ENCODE measurements around the gene WWOX.

WWOX gene

DNA sequence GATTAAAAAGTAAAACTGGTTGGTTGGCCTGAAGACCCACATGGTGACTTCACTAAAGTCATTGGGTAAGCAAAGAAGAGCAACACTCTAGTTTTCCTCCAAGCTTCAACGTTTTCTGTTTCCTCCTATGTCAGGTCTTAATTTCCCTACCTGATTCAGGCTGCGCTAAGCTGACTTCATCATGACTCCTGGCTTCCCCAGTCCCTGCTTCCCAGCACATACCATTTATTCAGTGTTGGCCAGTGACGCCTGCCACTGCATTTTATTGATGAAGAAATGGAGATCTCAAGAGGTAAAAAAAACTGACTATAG is 645.3 kb downstream of the WWOX start:
- H3K4me3 ChIP-seq (replicated peaks in 1 of 2; ENCODE audit: low read depth in 2 of 2, low read length in 2 of 2) = no peak overlapping the region
- DNase-seq (ENCODE audit: low read depth in 2 of 2) = no peak
- TF ChIP-seq CTCF (IDR thresholded peaks at IDR 0.05; ENCODE audit: low read depth, low read length) = no peak

DNA sequence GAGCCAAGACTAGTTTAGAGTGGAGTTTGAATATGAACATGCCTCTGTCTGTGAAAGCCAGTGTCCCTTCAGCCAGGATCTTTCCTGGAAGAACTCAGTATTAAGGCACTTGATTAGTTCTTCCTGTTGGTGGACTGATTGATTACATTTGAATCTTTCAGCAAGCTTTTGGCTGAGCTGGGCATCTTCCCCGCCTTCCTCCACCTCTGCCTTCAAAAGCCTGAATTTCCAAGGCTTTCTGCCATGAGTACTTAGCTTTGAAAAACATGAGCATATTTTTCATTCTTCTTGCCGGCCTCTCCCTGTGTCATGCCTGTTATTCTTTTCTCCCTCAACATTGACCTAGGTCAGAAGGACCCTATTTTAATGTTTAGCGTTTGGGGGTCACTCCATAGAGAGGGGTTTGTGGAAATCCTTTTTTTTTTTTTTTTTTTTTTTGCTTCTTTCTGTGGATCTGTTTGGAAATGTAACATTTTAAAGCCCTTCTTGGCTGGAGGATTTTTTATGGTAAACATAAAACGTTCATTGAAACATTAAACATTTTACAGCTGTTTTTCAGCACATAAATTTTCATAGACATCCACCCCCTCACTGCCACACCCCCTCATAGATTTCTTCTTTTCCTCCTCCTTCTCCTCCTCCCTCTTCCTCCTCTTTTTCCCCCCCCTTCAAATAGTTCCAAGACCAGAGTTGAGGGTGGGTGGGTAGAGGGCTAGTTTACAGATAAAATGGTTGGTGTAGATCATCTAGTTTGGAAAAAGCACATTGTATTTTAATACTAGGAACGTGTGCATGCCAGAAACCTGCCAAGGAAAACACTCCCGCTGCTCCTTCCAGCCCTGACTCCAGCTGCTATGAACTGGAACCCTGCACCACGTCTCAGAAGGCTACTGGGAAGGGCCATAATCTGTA is 645.9 kb downstream of the WWOX start:
- DNase-seq (ENCODE audit: low read depth in 2 of 2) = no peak
- H3K4me3 ChIP-seq (replicated peaks in 1 of 2; ENCODE audit: low read depth in 2 of 2, low read length in 2 of 2) = no peak overlapping the region
- no peak for TF ChIP-seq CTCF (IDR thresholded peaks at IDR 0.05; ENCODE audit: low read depth, low read length)

DNA sequence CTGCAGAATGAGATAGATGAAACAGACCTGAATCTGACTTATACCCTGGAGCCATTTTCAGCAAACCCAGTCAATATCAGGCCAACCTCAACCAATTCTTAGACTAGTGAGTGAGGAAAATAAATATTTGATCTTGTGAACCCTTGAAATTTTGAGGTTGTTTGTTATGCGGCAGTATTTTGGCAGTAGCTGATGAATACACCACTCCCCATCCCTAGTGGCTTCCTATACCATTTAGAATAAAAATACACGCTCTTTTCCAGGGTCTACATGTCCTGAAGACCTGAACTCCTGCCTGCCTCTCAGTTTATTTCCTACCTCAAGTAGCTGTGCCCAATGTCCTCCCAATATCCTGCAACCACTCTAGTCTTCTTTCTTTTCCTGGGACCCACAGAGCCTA is 647.3 kb downstream of the WWOX start:
- TF ChIP-seq CTCF (IDR thresholded peaks at IDR 0.05; ENCODE audit: low read depth, low read length) = no peak
- DNase-seq (ENCODE audit: low read depth in 2 of 2) = no peak
- no peak overlapping the region for H3K4me3 ChIP-seq (replicated peaks in 1 of 2; ENCODE audit: low read depth in 2 of 2, low read length in 2 of 2)

- H3K4me3 ChIP-seq (replicated peaks in 1 of 2; ENCODE audit: low read depth in 2 of 2, low read length in 2 of 2) = no peak overlapping the region
- no peak for DNase-seq (ENCODE audit: low read depth in 2 of 2)
- TF ChIP-seq CTCF (IDR thresholded peaks at IDR 0.05; ENCODE audit: low read depth, low read length) = no peak
Observed at GRCh38 chr16:78748220-78748929, 648.9 kb downstream of the WWOX start.

GRCh38 chr16:78749745-78750268 is 650.4 kb downstream of the WWOX start:
- no peak for DNase-seq (ENCODE audit: low read depth in 2 of 2)
- no peak overlapping the region for H3K4me3 ChIP-seq (replicated peaks in 1 of 2; ENCODE audit: low read depth in 2 of 2, low read length in 2 of 2)
- TF ChIP-seq CTCF (IDR thresholded peaks at IDR 0.05; ENCODE audit: low read depth, low read length) = no peak

DNA sequence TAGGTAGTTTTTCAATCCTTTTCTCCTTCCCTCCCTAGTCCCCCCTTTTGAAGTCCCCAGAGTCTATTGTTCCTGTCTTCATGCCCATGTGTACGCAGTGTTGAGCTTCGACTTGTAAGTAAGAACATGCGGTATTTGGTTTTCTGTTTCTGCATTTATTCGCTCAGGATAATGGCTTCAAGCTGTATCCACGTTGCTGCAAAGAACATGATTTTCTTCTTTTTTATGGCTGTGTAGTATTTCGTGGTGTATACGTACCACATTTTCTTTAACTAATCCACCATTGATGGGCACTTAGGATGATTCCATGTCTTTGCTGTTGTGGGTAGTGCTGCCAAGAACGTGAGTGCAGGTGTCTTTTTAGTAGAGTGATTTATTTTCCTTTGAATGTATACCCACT is 651.2 kb downstream of the WWOX start:
- H3K4me3 ChIP-seq (replicated peaks in 1 of 2; ENCODE audit: low read depth in 2 of 2, low read length in 2 of 2) = no peak overlapping the region
- no peak for DNase-seq (ENCODE audit: low read depth in 2 of 2)
- TF ChIP-seq CTCF (IDR thresholded peaks at IDR 0.05; ENCODE audit: low read depth, low read length) = no peak
